Neural progenitor cell (in vitro differentiated cells): Measurements from ENCODE around the gene KIF16B.

Experiments
- CTCF ChIP-seq: fragments of 200-600 bp; sonication (generic); IDR thresholded peaks from 2 replicates; pipeline ENCODE4 v1.5.1; 2017; ENCODE audit warnings: antibody characterized with exemption, mild to moderate bottlenecking
- EZH2 ChIP-seq: fragments of 200-600 bp; sonication (generic); IDR thresholded peaks from 2 replicates; pipeline ENCODE4 v1.6.1; 2017; ENCODE audit warnings: antibody characterized with exemption, mild to moderate bottlenecking, moderate library complexity
- EZH2phosphoT487 ChIP-seq: fragments of 200-600 bp; sonication (generic); IDR thresholded peaks from 2 replicates; pipeline ENCODE4 v1.6.1; 2017; ENCODE audit warnings: antibody characterized with exemption

GRCh38 chr20:16228722-16229121 lies 344.5 kb downstream of the KIF16B start:
- no peak for TF ChIP-seq CTCF
- no peak for TF ChIP-seq EZH2
- TF ChIP-seq EZH2phosphoT487, result no peak
